Choroid plexus epithelial cell (primary cell): ENCODE measurements around the gene ARID2.

Source experiments
- DNase-seq: peaks from one replicate; pipeline ENCODE4 v3.0.0-alpha.2; 2010; ENCODE audit warnings: low read depth
- H3K4me3 ChIP-seq: 2 replicates; pipeline ENCODE4 v1.5.1; 2011; ENCODE audit warnings: low read depth, mild to moderate bottlenecking, control low read depth, low read length, moderate library complexity
- CTCF ChIP-seq: conservative IDR thresholded peaks from 2 replicates; pipeline ENCODE4 v1.5.1; 2011; ENCODE audit warnings: low read depth, mild to moderate bottlenecking, control low read depth, inconsistent platforms, low read length, moderate library complexity

Gene ARID2

DNA sequence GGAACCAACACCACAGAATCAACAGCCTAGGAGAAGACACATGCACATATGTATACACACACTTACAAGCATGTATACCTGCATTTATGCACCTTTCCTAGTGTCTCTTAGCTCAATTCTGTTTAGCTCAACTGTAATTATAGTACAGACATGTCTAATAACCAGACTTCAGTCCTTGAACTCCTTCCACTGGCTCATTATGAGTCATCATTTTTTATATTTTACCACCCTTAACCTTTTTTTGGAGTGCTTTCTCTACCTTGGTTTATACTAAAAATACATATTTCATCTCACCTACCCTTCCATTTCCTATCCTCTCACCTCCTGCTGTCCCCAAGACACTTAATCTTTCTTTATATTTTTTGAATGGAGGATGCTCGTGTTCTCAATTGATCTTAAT, 110.4 kb downstream of the ARID2 start:
- no peak for TF ChIP-seq CTCF
- no peak overlapping the region for H3K4me3 ChIP-seq
- DNase-seq: no peak

DNA sequence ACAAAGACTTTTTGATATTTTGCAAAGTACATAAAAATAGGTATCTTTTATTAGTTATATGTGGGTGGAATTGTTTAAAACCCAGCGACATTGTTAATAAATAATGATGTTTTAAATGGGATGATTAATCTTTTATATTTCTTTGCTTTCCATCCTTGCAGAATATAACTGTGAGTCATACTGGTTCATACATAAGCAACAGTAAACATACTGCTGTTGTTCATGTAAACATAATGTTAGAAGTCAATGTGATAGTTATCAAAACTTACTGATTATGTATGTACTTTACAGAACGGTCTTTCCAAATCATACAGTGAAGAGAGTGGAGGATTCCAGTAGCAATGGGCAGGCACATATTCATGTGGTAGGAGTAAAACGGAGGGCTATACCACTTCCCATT, 119.8 kb downstream of the ARID2 start:
- no peak for DNase-seq
- TF ChIP-seq CTCF: no peak
- H3K4me3 ChIP-seq: no peak overlapping the region

DNA sequence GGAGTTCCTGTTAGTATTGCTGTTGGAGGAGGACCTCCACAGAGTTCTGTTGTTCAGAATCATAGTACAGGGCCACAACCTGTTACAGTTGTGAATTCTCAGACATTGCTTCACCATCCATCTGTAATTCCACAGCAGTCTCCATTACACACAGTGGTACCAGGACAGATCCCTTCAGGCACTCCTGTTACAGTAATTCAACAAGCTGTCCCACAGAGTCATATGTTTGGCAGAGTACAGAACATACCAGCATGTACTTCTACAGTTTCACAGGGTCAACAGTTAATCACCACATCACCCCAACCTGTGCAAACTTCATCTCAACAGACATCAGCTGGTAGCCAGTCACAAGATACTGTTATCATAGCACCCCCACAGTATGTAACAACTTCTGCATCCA, 120.8 kb downstream of the ARID2 start:
- TF ChIP-seq CTCF: no peak
- no peak overlapping the region for H3K4me3 ChIP-seq

DNA sequence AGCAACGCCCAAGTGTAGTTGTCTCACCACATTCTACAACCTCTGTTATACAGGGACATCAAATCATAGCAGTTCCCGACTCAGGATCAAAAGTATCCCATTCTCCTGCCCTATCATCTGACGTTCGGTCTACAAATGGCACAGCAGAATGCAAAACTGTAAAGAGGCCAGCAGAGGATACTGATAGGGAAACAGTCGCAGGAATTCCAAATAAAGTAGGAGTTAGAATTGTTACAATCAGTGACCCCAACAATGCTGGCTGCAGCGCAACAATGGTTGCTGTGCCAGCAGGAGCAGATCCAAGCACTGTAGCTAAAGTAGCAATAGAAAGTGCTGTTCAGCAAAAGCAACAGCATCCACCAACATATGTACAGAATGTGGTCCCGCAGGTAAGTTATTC, 123.0 kb downstream of the ARID2 start:
- no peak overlapping the region for H3K4me3 ChIP-seq
- DNase-seq: no peak
- no peak for TF ChIP-seq CTCF

More for the DNA sequence above, 120.8 kb downstream of the ARID2 start:
- peak; percentile 7 for DNase-seq

- DNase-seq: no peak
- TF ChIP-seq CTCF: no peak
- no peak overlapping the region for H3K4me3 ChIP-seq
Observed at GRCh38 chr12:45853550-45853949, 124.0 kb downstream of the ARID2 start.

DNA sequence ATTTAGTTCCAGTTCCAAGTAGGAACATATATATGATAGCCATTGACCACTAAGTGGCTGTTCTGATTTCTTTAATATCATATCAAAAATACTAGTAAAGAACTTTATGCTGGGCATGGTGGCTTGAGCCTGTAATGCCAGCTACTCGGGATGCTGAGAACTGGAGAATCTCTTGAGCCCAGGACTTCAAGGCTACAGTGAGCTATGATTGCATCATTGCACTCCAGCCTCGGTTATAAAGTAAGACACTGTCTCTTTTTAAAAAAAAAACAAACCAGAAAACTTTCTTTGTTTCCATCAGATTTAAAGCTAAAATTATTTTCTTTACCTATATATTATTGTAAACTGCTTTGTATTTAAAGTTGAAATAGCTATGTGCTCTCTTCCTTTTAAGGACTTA, 133.8 kb downstream of the ARID2 start:
- TF ChIP-seq CTCF: no peak
- H3K4me3 ChIP-seq: no peak overlapping the region
- DNase-seq: no peak

GRCh38 chr12:45866299-45866698, 136.8 kb downstream of the ARID2 start:
- H3K4me3 ChIP-seq: no peak overlapping the region
- TF ChIP-seq CTCF: no peak
- DNase-seq: no peak
